Hematopoietic multipotent progenitor cell treated with erythropoietin and hydrocortisone succinate and interleukin-3 and kit ligand, for 8 days (in vitro differentiated cells): ENCODE results near the gene ZNF383.
"Not testable (repeated sequence)": the region's sequence is repeated elsewhere in the genome, so short reads cannot be mapped to it uniquely, and the experiment has no call there.

Source experiments
- DNase-seq: peaks from one replicate; pipeline ENCODE4 v3.0.0-alpha.2; 2015

ZNF383 gene

GRCh38 chr19:37294246-37294645 lies 76.2 kb downstream of the ZNF383 start:
- DNase-seq: not testable (repeated sequence)
